ENCODE data around the gene BMF. TPM values are rescaled to one million over a fixed set of nuclear protein-coding genes. Genes with fewer than 3 reads are reported as not detected.

The BMF gene
- total and polyA plus RNA-seq, 2 donors (not counting 3 experiments of a cell fraction or from before 2014, with no cell fraction given), result 8.6 to 9.8 TPM

- Histone ChIP-seq H3K27ac (ENCODE audit: insufficient read depth, low read depth, low read length) (peak overlapping the region; percentile 60), H2AFZ (ENCODE audit: low read depth, low read length) (peak overlapping the region; percentile 24), H3K79me2 (ENCODE audit: control insufficient read depth, insufficient read depth, low read length) (no peaks in the 10 kb centered on the region), H3K36me3 (ENCODE audit: control insufficient read depth in 2 of 2, extremely low read depth in 1 of 2, insufficient read depth in 2 of 2, low read length in 2 of 2) (no peaks in the 10 kb centered on the region), H3K4me1 (ENCODE audit: control insufficient read depth, extremely low read depth, insufficient read depth, low read length) (peaks cover 25% of the 10 kb centered on the region), H3K4me2 (ENCODE audit: insufficient read depth, low read length) (peak overlapping the region; percentile 1), H4K20me1 (replicated peaks; ENCODE audit: control insufficient read depth, extremely low read depth, insufficient read depth, low read length) (no peaks in the 10 kb centered on the region), H3K9me3 (replicated peaks; ENCODE audit: control insufficient read depth, insufficient read depth, low read length) (no peaks in the 10 kb centered on the region), H3K9ac (replicated peaks; ENCODE audit: extremely low read depth, insufficient read depth, low read length) (peak overlapping the region; percentile 23), H3K4me3 (replicated peaks in 1 of 3; ENCODE audit: insufficient read depth in 1 of 3, low read depth in 1 of 3, low read length in 3 of 3) (no peak overlapping the region), H3K27me3 (ENCODE audit: control insufficient read depth in 2 of 2, insufficient read depth in 2 of 2, low read length in 2 of 2) (peaks cover 0 to 3% of the 10 kb centered on the region in 2 experiments), H3K9me1 (replicated peaks; ENCODE audit: control insufficient read depth, extremely low read depth, insufficient read depth, low read length) (no peaks in the 10 kb centered on the region)
- TF ChIP-seq FOS (IDR thresholded peaks at IDR 0.05; ENCODE audit: borderline replicate concordance, insufficient read depth, low read length), result no peak
- BruUV-seq (replicated peaks), result no TSS peak
- POLR2A ChIA-PET, result interaction anchor here (0.7 to 2.0 kb wide), 4 partner anchors 51 to 65 kb away, joined by 3 to 8 read pairs (median 4); partner anchors contain the start of gene BMF
- DNase-seq (ENCODE audit: low read depth, low spot score), result peak; percentile 70
- CTCF ChIA-PET, result interaction anchor here (0.7 to 7.3 kb wide), 27 partner anchors 10 to 276 kb away, joined by 3 to 169 read pairs (median 4); partner anchors contain the start of genes BMF, BUB1B and INAFM2
- intact Hi-C loops (cut with micrococcal nuclease) (loop anchor here (1.0 to 5.0 kb wide), 6 partner anchors 17 to 130 kb away; no protein-coding TSS in a partner anchor), dilution Hi-C loops (cut with MboI; ENCODE audit: extremely low pct_ligation_motif_present, low sequenced_read_pairs) (no loop called here)
- no peak for FAIRE-seq
Observed at GRCh38 chr15:40047415-40048210, 61.1 kb downstream of the BMF start.

GRCh38 chr15:40046721-40047414 is 61.8 kb downstream of the BMF start:
- POLR2A ChIA-PET, result interaction anchor here (0.7 to 2.0 kb wide), 3 partner anchors 52 to 62 kb away, joined by 3 to 8 read pairs (median 4); partner anchors contain the start of gene BMF
- no peak overlapping the region for H3K9ac ChIP-seq (replicated peaks; ENCODE audit: extremely low read depth, insufficient read depth, low read length)

More at GRCh38 chr15:40046721-40047414, 61.8 kb downstream of the BMF start:
- no peaks in the 10 kb centered on the region for H3K79me2 ChIP-seq (ENCODE audit: control insufficient read depth, insufficient read depth, low read length)
- dilution Hi-C loops (cut with MboI; ENCODE audit: extremely low pct_ligation_motif_present, low sequenced_read_pairs), result no loop called here
- no peaks in the 10 kb centered on the region for H3K27me3 ChIP-seq (ENCODE audit: control insufficient read depth in 2 of 2, insufficient read depth in 2 of 2, low read length in 2 of 2)
- CTCF ChIA-PET, result interaction anchor here (0.7 to 7.3 kb wide), 24 partner anchors 9 to 277 kb away, joined by 3 to 169 read pairs (median 4); partner anchors contain the start of genes BMF, BUB1B and INAFM2
- peak overlapping the region; percentile 60 for H3K27ac ChIP-seq (ENCODE audit: insufficient read depth, low read depth, low read length)
- intact Hi-C loops (cut with micrococcal nuclease), result loop anchor here (1.0 to 5.0 kb wide), 6 partner anchors 17 to 130 kb away; no protein-coding TSS in a partner anchor
- H3K4me3 ChIP-seq (replicated peaks in 1 of 3; ENCODE audit: insufficient read depth in 1 of 3, low read depth in 1 of 3, low read length in 3 of 3), result no peak overlapping the region
- no peaks in the 10 kb centered on the region for H3K9me1 ChIP-seq (replicated peaks; ENCODE audit: control insufficient read depth, extremely low read depth, insufficient read depth, low read length)
- no peaks in the 10 kb centered on the region for H4K20me1 ChIP-seq (replicated peaks; ENCODE audit: control insufficient read depth, extremely low read depth, insufficient read depth, low read length)
- FAIRE-seq, result peak; percentile 95
- peak; percentile 76 for DNase-seq (ENCODE audit: low read depth, low spot score)
- peak overlapping the region; percentile 24 for H2AFZ ChIP-seq (ENCODE audit: low read depth, low read length)
- no TSS peak for BruUV-seq (replicated peaks)
- no peaks in the 10 kb centered on the region for H3K9me3 ChIP-seq (replicated peaks; ENCODE audit: control insufficient read depth, insufficient read depth, low read length)
- H3K36me3 ChIP-seq (ENCODE audit: control insufficient read depth in 2 of 2, extremely low read depth in 1 of 2, insufficient read depth in 2 of 2, low read length in 2 of 2), result no peaks in the 10 kb centered on the region
- peak overlapping the region; percentile 1 for H3K4me2 ChIP-seq (ENCODE audit: insufficient read depth, low read length)
- peaks cover 25% of the 10 kb centered on the region for H3K4me1 ChIP-seq (ENCODE audit: control insufficient read depth, extremely low read depth, insufficient read depth, low read length)
- TF ChIP-seq MAX (IDR thresholded peaks at IDR 0.05; ENCODE audit: insufficient read depth, insufficient read length), result no peak
- no peak for TF ChIP-seq MYC (IDR thresholded peaks at IDR 0.05; ENCODE audit: low read depth, low read length)
- no peak for TF ChIP-seq POLR2AphosphoS5 (IDR thresholded peaks at IDR 0.05; ENCODE audit: insufficient read depth, low read depth, low read length)
- peak; percentile 87 for TF ChIP-seq FOS (IDR thresholded peaks at IDR 0.05; ENCODE audit: borderline replicate concordance, insufficient read depth, low read length)
- TF ChIP-seq GATA2 (IDR thresholded peaks at IDR 0.05; ENCODE audit: insufficient read depth, insufficient read length, low read depth, low read length), result no peak
- TF ChIP-seq JUN (IDR thresholded peaks at IDR 0.05; ENCODE audit: borderline replicate concordance, insufficient read depth, insufficient read length, low read depth), result peak; percentile 86

All from endothelial cell of umbilical vein (primary cell).